ENCODE results near the gene AOC1.
"Not testable (repeated sequence)": the region's sequence is repeated elsewhere in the genome, so short reads cannot be mapped to it uniquely, and the experiment has no call there.

The AOC1 gene
- total RNA-seq: 0 reads per million in 3 experiments

GRCh38 chr7:150852371-150852905 lies at the start of gene AOC1:
Gene AOC1, plus strand, starts transcription at chr7:150852517. Its CDS starts 3,954 bp downstream, at chr7:150856471.
- DNase-seq: no peak

- DNase-seq: no peak
Observed at GRCh38 chr7:150803161-150803860, 49.0 kb upstream of the AOC1 start.

- no peak for DNase-seq
Observed at GRCh38 chr7:150804802-150805201, 47.5 kb upstream of the AOC1 start.

GRCh38 chr7:150805864-150806263 lies 46.5 kb upstream of the AOC1 start:
- DNase-seq: no peak

GRCh38 chr7:150806454-150806853 lies 45.9 kb upstream of the AOC1 start:
- DNase-seq: no peak

- no peak for DNase-seq
Observed at GRCh38 chr7:150806863-150807262, 45.5 kb upstream of the AOC1 start.

- not testable (repeated sequence) for DNase-seq
Observed at GRCh38 chr7:150807616-150808438, 44.5 kb upstream of the AOC1 start.

GRCh38 chr7:150814328-150815001 lies 37.9 kb upstream of the AOC1 start:
- DNase-seq: no peak

GRCh38 chr7:150818971-150819370 lies 33.3 kb upstream of the AOC1 start:
- DNase-seq: no peak

GRCh38 chr7:150820148-150820547 lies 32.2 kb upstream of the AOC1 start:
- no peak for DNase-seq

- no peak for DNase-seq
Observed at GRCh38 chr7:150820578-150821198, 31.6 kb upstream of the AOC1 start.

- no peak for DNase-seq
Observed at GRCh38 chr7:150823043-150823442, 29.3 kb upstream of the AOC1 start.

- no peak for DNase-seq
Observed at GRCh38 chr7:150823484-150824126, 28.7 kb upstream of the AOC1 start.

- DNase-seq: no peak
Observed at GRCh38 chr7:150824379-150825177, 27.7 kb upstream of the AOC1 start.

- DNase-seq: no peak
Observed at GRCh38 chr7:150826061-150826849, 26.1 kb upstream of the AOC1 start.

GRCh38 chr7:150828384-150828783 lies 23.9 kb upstream of the AOC1 start:
- DNase-seq: no peak

GRCh38 chr7:150829426-150829825 lies 22.9 kb upstream of the AOC1 start:
- no peak for DNase-seq

GRCh38 chr7:150830937-150831336 lies 21.4 kb upstream of the AOC1 start:
- no peak for DNase-seq

- DNase-seq: no peak
Observed at GRCh38 chr7:150831851-150832250, 20.5 kb upstream of the AOC1 start.

GRCh38 chr7:150835019-150835418 lies 17.3 kb upstream of the AOC1 start:
- no peak for DNase-seq

Measured in central memory CD4-positive, alpha-beta T cell (primary cell).